Lung (tissue), 12 donors: ENCODE results near the gene ZP2. TPM values are rescaled to one million over a fixed set of nuclear protein-coding genes. Genes with fewer than 3 reads are reported as not detected.
A peak's percentile ranks its signal among the peaks of the same experiment; 100 is the strongest.

ENCODE experiments used
- ATAC-seq: fragments of 200-7000 bp; cut with Tn5 transposase; one replicate; pipeline ENCODE4 v1.9.1; 2020; ENCODE audit warnings: moderate number of reproducible peaks; ENCODE audit not compliant: insufficient read depth, low FRiP score
- DNase-seq, 3 donors: peaks; one replicate each; pipeline ENCODE4 v3.0.0-alpha.2; 2013 to 2017
- H3K27ac ChIP-seq, 2 donors: one replicate each; pipeline ENCODE4 v1.5.1; 2013; ENCODE audit warnings: mild to moderate bottlenecking in 2 of 2, moderate library complexity in 2 of 2, control low read depth in 1 of 2, inconsistent platforms in 1 of 2, low read depth in 1 of 2, low read length in 1 of 2
- H3K27me3 ChIP-seq, 3 donors: one replicate each; pipeline ENCODE4 v1.5.1; 2013; ENCODE audit warnings: low read length in 2 of 3; ENCODE audit not compliant: control insufficient read depth in 3 of 3, insufficient read depth in 3 of 3
- H3K36me3 ChIP-seq, 4 donors: one replicate each; pipeline ENCODE4 v1.5.1; 2013; ENCODE audit warnings: low read length in 4 of 4, mild to moderate bottlenecking in 1 of 4, moderate library complexity in 1 of 4; ENCODE audit not compliant: control insufficient read depth in 4 of 4, insufficient read depth in 4 of 4
- H3K4me1 ChIP-seq, 5 donors: one replicate each; pipeline ENCODE4 v1.5.1; 2013; ENCODE audit warnings: low read length in 5 of 5, mild to moderate bottlenecking in 2 of 5, moderate library complexity in 1 of 5; ENCODE audit not compliant: control insufficient read depth in 5 of 5, insufficient read depth in 5 of 5
- H3K4me3 ChIP-seq: one replicate; pipeline ENCODE4 v1.5.1; 2013; ENCODE audit warnings: mild to moderate bottlenecking, control low read depth, moderate library complexity
- H3K9ac ChIP-seq, 2 donors: one replicate each; pipeline ENCODE4 v1.5.1; 2013; ENCODE audit warnings: low read length in 2 of 2, control low read depth in 1 of 2; ENCODE audit not compliant: insufficient read depth in 1 of 2
- H3K9me3 ChIP-seq, 4 donors: one replicate each; pipeline ENCODE4 v1.5.1; 2013; ENCODE audit warnings: low read length in 3 of 4, mild to moderate bottlenecking in 1 of 4, moderate library complexity in 1 of 4; ENCODE audit not compliant: control insufficient read depth in 4 of 4, insufficient read depth in 3 of 4
- CTCF ChIP-seq: IDR thresholded peaks from 2 replicates; pipeline ENCODE4 v1.5.1; 2012; ENCODE audit warnings: mild to moderate bottlenecking; ENCODE audit errors: control extremely low read depth, extremely low read depth
- WGBS, 2 donors: extraction: QIAGEN DNeasy Blood & Tissue Kit; methylation state at CpG; one replicate each; pipeline ENCODE4 v1.1.7; 2013; 5-methylcytosine and 5-hydroxymethylcytosine counted together
- polyA plus RNA-seq, 2 donors: library from polyadenylated mRNA; stranded (reverse); fragments of 200-250 nt; gene quantifications; one replicate each; pipeline ENCODE4 v1.2.1, GENCODE V29; 2013
- total RNA-seq, 2 donors: library from RNA; depleted of rRNA in 1 of 2; stranded (reverse); fragments of >200 nt in 1 of 2; gene quantifications; one replicate each; pipeline ENCODE4 v1.2.1, GENCODE V29; 2014 to 2021
- donor health status: control.
- donor health status: control.
- donor health status: Bipolar disorder and iron deficiency.
- donor health status: healthy.
- donor health status: DM: yes; HTN: yes; CAD: no.

The ZP2 gene
- total and polyA plus RNA-seq, 4 donors = 0.17 TPM; not detected in 3

GRCh38 chr16:21224800-21225199 is 13.4 kb upstream of the ZP2 start:
- Histone ChIP-seq H3K27me3 (peaks cover 0 to 2% (median 0%) of the 10 kb centered on the region in 3 donors), H3K9ac (no peak overlapping the region), H3K27ac (no peak overlapping the region), H3K36me3 (no peaks in the 10 kb centered on the region), H3K9me3 (no peaks in the 10 kb centered on the region), H3K4me3 (no peak overlapping the region), H3K4me1 (no peaks in the 10 kb centered on the region)
- ATAC-seq (no peak), DNase-seq (no peak)
- WGBS, 2 donors = 29 to 39% methylated on average over 2 of the region's 2 CpGs
- TF ChIP-seq CTCF = no peak

GRCh38 chr16:21223787-21224186 is 12.4 kb upstream of the ZP2 start:
- no peak for TF ChIP-seq CTCF
- Histone ChIP-seq H3K9me3 (no peaks in the 10 kb centered on the region), H3K4me1 (no peaks in the 10 kb centered on the region), H3K4me3 (no peak overlapping the region), H3K27ac (no peak overlapping the region), H3K27me3 (peaks cover 0 to 2% (median 0%) of the 10 kb centered on the region in 3 donors), H3K36me3 (no peaks in the 10 kb centered on the region), H3K9ac (no peak overlapping the region)
- WGBS, 2 donors = 72 to 81% methylated on average over 9 of the region's 9 CpGs
- no peak for DNase-seq
- no peak for ATAC-seq

- 51 to 68% methylated on average over 4 of the region's 4 CpGs for WGBS, 2 donors
- Histone ChIP-seq H3K9me3 (no peaks in the 10 kb centered on the region), H3K27ac (peak overlapping the region in 1 of 2 donors; percentile 33), H3K4me1 (no peaks in the 10 kb centered on the region), H3K27me3 (peaks cover 0 to 2% (median 0%) of the 10 kb centered on the region in 3 donors), H3K9ac (no peak overlapping the region), H3K4me3 (no peak overlapping the region), H3K36me3 (no peaks in the 10 kb centered on the region)
- DNase-seq (peak in 1 of 3 donors; percentile 16), ATAC-seq (peak; percentile 34)
- no peak for TF ChIP-seq CTCF
Observed at GRCh38 chr16:21222495-21223337, 11.3 kb upstream of the ZP2 start.

- no peak overlapping the region for H3K9ac ChIP-seq
- WGBS, 2 donors = 96 to 98% methylated on average over 2 of the region's 2 CpGs
- TF ChIP-seq CTCF = no peak
- H3K27ac ChIP-seq = no peak overlapping the region
- no peak overlapping the region for H3K4me3 ChIP-seq
- no peak for ATAC-seq
- no peaks in the 10 kb centered on the region for H3K4me1 ChIP-seq
- no peaks in the 10 kb centered on the region for H3K9me3 ChIP-seq
- DNase-seq = no peak
- no peaks in the 10 kb centered on the region for H3K36me3 ChIP-seq
- H3K27me3 ChIP-seq = peaks cover 0 to 2% (median 0%) of the 10 kb centered on the region in 3 donors
Observed at GRCh38 chr16:21219551-21219950, 8.2 kb upstream of the ZP2 start.
